ENCODE data around the gene CCDC157.
"Not testable (repeated sequence)": the region's sequence is repeated elsewhere in the genome, so short reads cannot be mapped to it uniquely, and the experiment has no call there.

- not testable (repeated sequence) for TF ChIP-seq CTCF, POLR2A (IDR thresholded peaks at IDR 0.05)
These were observed 44.2 kb downstream of the CCDC157 start for GRCh38 chr22:30401024-30401423.
